Astrocyte of the hippocampus (primary cell): ENCODE measurements around the gene CAPN12.
A peak's percentile ranks its signal among the peaks of the same experiment; 100 is the strongest.
"Not testable (repeated sequence)": the region's sequence is repeated elsewhere in the genome, so short reads cannot be mapped to it uniquely, and the experiment has no call there.

Experiments
- DNase-seq: peaks from one replicate; pipeline ENCODE4 v3.0.0; 2011; ENCODE audit warnings: low read depth, low spot score

Gene CAPN12

GRCh38 chr19:38744298-38744681 is at the start of gene CAPN12:
TSS of gene CAPN12 (minus strand) at chr19:38744474. CDS start at chr19:38744165, 309 bp downstream.
- no peak for DNase-seq

DNA sequence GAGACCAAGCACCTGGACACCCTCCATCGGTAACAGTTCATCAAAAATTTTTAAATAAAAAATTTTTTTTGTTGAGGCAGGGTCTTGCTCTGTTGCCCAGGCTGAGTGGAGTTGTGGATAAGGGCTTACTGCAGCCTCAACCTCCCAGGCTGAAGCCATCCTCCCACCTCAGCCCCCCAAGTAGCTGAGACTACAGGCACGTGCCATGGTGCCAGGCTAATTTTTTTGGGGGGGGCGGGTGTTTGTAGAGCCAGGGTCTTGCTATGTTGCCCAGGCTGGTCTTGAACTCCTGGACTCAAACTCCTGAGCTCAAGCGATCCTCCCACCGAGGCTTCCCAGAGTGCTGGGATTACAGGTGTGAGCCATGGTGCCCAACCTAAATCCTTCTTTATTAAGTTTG is 49.4 kb upstream of the CAPN12 start:
- DNase-seq: no peak

- peak; percentile 51 for DNase-seq
These were observed 48.9 kb upstream of the CAPN12 start for GRCh38 chr19:38793177-38793576.

- DNase-seq: peak; percentile 36
These were observed 48.2 kb upstream of the CAPN12 start for GRCh38 chr19:38792250-38793111.

DNA sequence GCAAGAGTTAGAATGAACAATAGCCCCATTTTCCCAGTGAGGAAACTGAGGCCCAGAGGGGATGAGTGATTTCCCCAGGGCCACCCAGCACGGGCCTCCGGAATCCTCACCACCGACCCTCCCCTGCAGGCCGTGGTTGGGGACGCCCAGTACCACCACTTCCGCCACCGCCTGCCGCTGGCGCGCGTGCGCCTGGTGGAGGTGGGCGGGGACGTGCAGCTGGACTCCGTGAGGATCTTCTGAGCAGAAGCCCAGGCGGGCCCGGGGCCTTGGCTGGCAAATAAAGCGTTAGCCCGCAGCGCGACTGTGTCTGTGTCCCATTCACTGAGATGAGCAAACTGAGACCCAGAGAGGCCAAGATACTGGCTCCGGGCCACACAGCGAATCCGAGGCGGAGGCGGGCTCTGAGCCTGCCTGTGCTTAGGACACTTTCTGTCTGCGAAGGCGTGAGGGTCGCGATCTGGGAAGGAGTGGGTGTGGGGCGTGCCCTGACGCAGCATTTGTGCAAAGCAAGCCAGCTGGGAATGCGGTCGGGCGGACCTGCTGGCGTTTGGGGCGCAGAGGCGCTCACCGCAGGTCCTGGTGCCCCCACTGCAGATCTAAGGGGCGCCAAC is 47.3 kb upstream of the CAPN12 start:
- DNase-seq: not testable (repeated sequence)

DNA sequence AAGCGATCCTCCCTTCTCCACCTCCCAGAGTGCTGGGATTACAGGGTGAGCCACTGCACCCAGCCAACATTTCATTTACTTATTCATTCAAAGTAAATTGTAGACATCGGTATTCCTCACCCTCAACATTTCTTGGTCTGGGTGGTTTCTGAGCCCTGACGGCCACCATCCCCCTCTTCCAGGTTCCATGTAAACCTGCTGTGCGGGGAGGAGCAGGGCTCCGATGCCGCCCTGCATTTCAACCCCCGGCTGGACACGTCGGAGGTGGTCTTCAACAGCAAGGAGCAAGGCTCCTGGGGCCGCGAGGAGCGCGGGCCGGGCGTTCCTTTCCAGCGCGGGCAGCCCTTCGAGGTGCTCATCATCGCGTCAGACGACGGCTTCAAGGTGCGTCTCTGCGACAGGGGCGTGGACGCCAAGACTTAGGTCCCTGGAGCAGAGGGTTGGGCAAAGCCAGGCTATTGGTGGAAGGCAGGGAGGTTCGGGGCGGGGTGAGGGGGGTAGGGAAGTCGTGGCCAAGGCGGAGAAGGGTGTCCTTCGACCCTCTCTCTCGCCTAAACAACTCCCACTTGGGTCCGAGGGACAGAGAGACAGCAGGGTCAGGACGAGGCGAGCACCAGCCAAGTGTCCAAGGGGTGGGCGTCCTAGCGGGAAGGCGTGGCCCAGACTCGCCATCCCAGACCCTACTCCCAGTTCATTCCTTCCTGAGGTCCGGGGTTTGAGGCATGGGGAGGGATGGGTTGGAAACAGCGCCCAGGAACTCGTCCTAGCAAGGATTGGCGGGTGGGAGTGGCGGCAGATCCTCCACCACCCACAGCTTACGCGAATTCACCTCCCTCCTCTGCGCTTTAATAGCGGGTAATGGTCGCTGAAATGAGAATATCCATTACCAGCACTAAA is 46.5 kb upstream of the CAPN12 start:
- not testable (repeated sequence) for DNase-seq

DNA sequence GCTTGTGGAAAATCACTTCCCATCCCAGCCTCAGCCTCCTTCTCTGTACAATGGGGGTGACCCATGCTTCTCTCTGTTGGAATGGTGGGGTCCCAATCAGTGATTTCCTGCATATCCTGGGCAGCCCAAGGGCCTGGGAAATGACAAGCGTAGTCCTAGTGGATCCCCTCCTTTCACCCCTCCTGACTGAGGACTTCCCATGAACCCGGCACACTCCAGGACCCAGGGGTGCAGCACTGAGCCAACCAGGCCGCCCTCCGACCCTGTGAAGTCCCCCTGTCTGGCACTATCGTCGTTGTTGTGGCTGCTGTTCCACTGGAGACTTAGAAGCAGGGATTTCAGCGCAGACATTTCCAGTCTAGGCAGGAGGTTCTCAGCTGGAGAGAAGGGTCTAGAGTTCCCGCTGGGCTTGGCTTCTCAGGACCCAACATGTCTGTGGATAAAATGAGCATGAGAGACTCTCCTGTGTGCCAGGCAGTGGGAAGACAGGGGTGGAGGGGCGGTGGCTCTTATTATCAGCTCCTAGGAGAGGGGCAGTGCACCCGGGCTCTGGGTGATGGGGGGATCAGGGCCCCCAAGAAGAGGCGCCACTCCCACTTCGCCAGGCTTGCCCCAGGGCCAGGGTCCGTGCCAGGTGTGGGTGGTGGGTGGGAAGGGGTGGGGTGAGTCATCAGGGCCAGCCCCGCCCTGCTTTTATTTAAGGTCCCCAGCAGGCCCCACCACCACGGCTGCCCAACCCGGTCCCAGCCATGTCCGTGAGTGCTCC is 44.4 kb upstream of the CAPN12 start, which contains the start of gene LGALS7B:
Gene LGALS7B (plus strand): TSS at position 723 of the 766 bp plus-strand sequence. CDS start 27 bp downstream, at position 750.
- no peak for DNase-seq

DNA sequence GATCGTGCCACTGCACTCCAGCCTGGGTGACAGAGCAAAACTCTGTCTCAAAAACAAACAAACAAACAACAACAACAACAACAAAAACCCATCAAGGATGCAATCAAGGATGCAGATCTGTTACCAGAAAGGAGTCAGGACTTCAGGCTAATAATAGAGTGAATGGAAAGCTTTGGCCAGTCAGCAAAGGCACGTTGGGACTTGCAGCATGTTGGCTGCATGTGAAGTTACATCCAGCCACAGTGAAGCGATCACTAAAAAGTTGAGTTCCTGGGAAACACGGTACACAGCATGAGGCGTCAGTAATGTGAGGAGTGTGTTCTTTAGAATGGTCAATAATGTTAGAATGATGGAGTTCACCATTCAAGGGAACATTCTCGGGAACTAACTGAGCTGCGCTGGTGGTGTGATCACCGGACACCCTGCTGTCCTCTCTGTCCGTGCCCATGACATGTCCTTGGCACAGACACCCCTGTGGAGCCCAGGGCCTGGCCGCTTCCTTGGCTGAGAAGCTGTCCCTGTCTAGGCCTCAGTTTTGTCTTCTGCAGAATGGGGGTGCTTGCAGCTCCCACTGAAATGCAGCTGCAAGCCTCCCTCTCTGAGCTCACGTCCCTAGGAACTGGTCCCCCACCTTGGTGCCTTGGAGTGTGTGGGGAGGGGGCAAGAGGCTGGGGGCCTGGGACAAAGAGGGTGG is 42.4 kb upstream of the CAPN12 start:
- no peak for DNase-seq

DNA sequence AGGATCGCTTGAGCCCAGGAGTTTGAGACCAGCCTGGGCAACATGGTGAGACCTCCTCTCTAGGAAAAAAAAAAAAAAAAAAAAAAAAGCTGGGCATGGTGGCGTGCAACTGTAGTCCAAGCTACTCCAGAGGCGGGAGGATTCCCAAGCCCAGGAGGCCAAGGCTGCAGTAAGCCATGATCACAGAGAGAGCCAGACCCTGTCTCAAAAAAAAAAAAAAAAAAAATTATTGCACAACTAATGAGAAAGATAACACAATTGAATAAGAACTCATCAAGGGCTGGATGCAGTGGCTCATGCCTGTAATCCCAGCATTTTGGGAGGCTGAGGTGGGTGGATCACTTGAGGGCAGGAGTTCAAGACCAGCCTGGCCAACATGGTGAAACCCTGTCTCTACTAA is 41.8 kb upstream of the CAPN12 start:
- not testable (repeated sequence) for DNase-seq

DNA sequence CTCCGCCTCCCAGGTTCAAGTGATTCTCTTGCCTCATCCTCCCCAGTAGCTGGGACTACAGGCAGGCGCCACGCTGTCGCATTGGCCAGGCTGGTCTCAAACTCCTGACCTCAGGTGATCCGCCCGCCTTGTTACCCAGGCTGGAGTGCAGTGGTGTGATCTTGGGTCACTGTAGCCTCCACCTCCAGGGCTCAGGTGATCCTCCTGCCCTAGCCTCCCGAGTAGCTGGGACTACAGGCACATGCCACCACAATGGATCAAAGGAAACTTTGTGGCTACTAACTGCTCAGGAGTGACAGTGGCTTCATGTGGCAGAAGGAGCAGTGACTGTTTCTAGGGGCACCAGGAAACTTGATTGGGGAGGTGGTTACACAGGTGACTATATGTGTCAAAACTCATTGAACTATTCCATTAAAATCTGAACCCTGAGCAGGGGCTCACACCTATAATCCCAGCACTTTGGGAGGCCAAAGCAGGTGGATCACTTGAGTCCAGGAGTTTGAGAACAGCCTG is 41.0 kb upstream of the CAPN12 start:
- no peak for DNase-seq

DNA sequence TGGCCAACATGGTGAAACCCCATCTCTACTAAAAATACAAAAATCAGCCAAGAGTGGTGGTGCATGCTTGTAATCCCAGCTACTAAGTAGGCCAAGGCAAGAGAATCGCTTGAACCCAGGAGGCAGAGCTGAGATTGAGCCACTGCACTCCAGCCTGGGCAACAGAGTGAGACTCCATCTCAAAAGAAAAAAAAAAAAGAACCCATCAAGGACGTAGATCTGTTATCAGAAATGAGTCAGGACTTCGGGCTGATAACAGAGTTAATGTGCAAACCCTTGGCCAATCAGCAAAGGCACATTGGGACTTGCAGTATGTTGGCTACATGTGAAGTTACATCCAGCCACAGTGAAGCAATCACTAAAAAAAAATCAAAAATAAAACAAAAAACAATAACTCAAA is 40.0 kb upstream of the CAPN12 start:
- no peak for DNase-seq

DNA sequence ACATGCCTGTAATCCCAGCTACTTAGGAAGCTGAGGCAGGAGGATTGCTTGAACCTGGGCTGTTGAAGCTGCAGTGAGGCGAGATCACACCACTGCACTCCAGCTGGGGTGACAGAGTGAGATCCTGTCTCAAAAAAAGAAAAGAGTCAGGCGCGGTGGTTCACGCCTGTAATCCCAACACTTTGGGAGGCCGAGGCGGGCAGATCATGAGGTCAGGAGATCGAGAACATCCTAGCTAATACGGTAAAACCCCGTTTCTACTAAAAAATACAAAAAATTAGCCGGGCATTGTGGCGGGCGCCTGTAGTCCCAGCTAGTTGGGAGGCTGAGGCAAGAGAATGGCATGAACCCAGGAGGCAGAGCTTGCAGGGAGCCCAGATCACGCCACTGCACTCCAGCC is 37.9 kb upstream of the CAPN12 start:
- not testable (repeated sequence) for DNase-seq

- no peak for DNase-seq
These were observed 36.8 kb upstream of the CAPN12 start for GRCh38 chr19:38781058-38781457.

- DNase-seq: no peak
These were observed 36.2 kb upstream of the CAPN12 start for GRCh38 chr19:38780443-38780842.

DNA sequence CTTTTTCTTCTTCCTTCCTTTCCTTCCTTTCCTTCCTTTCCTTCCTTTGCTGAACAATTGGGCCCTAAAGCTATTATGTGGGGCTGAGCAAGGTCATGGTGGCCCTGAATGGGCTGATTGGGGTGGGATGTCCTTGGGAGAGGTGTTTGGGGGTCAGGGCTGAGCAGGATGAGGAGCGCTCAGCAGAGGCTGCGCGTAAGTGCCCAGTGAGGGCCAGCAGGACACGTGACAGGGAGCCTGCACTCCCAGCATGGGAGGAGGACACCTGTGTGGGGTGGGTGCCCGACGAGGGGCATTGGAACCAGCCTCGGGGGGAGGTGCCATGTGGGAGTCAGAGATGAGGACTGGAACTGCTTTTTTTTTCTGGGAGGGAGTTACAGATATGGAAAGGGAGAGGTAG is 34.5 kb upstream of the CAPN12 start:
- no peak for DNase-seq

- DNase-seq: no peak
These were observed 30.1 kb upstream of the CAPN12 start for GRCh38 chr19:38774181-38774950.

- DNase-seq: no peak
These were observed 29.3 kb upstream of the CAPN12 start, which contains the start of gene LGALS7 for GRCh38 chr19:38773469-38774177. TSS of gene LGALS7 (minus strand) at chr19:38773517. CDS start at chr19:38773492, 25 bp downstream.

DNA sequence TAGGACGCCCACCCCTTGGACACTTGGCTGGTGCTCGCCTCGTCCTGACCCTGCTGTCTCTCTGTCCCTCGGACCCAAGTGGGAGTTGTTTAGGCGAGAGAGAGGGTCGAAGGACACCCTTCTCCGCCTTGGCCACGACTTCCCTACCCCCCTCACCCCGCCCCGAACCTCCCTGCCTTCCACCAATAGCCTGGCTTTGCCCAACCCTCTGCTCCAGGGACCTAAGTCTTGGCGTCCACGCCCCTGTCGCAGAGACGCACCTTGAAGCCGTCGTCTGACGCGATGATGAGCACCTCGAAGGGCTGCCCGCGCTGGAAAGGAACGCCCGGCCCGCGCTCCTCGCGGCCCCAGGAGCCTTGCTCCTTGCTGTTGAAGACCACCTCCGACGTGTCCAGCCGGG is 27.3 kb upstream of the CAPN12 start:
- DNase-seq: not testable (repeated sequence)

DNA sequence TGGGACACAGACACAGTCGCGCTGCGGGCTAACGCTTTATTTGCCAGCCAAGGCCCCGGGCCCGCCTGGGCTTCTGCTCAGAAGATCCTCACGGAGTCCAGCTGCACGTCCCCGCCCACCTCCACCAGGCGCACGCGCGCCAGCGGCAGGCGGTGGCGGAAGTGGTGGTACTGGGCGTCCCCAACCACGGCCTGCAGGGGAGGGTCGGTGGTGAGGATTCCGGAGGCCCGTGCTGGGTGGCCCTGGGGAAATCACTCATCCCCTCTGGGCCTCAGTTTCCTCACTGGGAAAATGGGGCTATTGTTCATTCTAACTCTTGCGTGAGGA is 26.6 kb upstream of the CAPN12 start:
- DNase-seq: not testable (repeated sequence)
